HG02610 (cell line): ENCODE results near the gene C1QTNF6.

ENCODE experiments used
- ATAC-seq: cut with Tn5 transposase; IDR thresholded peaks from one replicate; pipeline ENCODE4 v1.9.1; 2021; ENCODE audit warnings: mild to moderate bottlenecking, moderate library complexity; ENCODE audit not compliant: unreplicated experiment

Gene C1QTNF6

DNA sequence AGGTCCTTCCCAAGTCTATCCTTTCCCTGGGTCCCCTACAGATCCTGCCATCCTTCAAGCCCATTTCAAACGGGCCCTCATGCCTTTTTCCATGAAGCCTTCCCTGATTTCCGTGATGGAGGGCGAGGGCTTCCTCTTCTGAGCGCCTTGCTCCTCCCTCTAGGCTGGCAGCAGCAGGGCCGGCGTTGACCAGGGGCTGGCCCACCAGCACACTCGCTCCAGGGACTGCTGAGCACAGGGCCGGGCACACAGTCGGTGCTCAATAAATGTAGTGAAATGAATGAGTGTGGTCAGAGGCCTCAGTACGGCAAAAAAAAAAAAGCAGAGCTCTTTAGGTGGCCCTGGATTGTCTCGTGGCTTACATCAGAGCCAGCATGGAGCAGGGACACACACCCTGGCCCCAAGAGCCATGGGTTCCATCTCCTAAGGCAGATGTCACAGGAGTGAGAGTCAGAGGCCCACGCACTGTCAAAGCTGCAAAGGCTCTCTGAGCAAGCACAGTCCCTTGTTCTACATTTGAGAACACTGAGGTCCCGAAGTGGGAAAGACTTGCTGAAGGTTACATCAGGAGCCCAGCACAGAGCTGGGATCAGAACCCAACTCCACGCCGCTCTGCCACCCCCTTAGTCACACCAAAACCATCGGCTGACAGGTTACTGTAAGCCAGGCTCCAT is 41.4 kb downstream of the C1QTNF6 start:
- no peak for ATAC-seq

DNA sequence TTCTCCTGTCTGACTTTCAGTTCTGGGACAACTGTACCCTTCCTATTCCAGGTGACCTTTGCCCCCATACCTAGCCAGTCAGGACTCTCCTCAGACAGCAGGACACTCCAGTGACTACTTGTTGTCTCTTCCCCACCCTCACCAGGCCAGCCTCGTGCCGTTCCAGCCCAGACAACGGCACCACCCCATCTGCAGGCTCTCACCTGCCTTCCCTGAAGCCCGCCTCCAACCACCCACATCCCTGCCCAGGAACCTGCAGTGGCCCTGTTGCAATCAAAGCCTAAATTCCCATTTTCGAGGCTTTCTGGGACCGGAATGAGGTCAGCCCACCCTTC is 42.0 kb downstream of the C1QTNF6 start:
- no peak for ATAC-seq

DNA sequence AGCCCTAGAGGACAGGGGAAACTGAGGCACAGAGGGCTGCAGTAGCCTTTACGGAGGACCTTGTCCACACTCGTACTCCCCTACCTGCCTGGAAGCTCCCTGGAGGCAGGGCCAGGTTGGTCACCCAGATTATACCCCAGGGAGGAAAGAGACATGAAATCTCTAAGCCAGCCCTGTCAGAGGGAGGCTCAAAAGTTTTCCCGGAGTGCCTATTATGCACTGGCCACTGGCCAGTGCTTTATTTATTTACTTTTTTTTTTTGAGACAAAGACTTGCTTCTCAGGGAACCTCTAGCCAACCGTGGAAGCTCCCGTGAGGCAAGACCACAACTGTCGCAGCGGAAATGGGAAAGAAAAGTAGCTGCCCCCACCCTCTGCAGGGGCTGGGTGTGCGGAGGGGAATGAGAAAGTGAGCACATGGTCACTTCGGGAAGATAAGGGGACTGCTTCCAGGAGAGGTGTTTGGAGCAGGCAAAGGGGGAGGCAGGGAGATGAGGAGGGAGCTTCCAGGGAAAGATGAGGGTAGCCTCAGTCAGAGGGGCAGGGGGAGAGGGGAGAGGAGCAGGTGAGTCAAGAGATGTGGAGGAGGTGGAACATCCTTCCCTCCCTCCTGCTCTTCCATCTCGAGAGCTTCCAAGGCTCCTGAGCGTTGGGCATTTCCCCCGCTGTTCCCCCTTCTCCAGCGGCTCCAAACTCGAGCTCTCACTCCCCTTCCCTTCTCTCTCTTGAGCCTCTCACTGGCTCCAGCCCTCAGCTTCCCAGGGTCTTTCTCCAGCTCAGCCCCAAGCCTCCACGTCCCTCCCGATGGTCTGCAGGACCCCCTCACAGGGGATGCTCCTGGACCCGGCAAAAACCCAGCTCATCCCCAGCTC is 42.6 kb downstream of the C1QTNF6 start:
- ATAC-seq, result no peak

DNA sequence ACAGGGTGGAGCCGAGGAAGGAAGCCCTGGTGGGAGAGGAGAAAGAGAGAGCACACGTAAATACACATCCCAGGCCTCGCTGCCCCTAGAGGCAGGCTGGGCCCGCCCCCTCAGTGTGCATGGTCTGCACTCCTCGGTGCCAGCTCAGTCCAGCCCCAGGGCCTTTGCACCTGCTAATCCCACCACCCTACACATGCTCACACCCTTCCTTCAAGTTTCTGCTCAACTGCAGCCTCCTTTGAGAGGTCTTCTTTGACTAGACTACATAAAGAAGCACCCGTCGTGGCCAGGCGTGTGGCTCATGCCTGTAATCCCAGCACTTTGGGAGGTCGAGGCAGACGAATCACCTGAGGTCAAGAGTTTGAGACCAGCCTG is 43.9 kb downstream of the C1QTNF6 start:
- ATAC-seq, result no peak

DNA sequence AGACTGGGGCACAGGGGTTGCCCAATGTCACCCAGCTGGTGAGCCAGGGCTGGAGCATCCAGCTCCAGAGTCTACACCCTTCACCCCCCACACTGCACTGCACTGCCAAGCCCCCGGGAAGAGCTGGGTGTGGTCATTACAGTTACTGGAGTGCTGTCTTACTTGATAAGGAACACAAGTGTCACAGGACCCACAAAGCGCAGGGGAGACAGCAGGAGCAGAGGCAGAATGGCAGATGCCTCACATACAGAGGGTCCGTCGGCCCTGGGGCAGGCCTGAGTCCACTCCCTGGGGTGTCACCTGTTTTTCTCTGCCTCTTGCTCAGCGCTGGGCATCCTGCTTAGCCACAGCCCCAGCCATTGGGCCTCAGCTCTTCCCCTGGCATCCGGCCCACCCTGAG is 46.1 kb downstream of the C1QTNF6 start:
- no peak for ATAC-seq

DNA sequence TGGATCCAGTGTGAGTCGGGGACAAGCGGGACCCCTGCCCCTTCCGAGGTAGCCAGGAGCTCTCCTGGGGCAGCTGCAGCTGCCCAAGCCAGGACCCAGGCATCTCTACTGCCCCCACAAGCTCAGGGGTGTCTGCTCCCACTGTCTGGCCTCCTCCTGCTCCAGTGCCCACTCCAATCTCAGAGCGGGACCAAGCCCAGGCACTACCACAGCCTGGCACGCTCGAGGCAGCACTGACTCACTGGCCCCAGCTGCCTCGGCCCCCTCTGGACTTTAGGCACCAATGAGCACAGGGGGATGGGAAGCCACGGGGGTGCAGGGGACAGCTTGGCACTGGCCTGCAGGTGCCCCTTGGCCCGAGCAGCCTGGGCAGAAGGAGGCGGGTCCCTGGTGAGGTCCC is 46.6 kb downstream of the C1QTNF6 start:
- ATAC-seq, result no peak

DNA sequence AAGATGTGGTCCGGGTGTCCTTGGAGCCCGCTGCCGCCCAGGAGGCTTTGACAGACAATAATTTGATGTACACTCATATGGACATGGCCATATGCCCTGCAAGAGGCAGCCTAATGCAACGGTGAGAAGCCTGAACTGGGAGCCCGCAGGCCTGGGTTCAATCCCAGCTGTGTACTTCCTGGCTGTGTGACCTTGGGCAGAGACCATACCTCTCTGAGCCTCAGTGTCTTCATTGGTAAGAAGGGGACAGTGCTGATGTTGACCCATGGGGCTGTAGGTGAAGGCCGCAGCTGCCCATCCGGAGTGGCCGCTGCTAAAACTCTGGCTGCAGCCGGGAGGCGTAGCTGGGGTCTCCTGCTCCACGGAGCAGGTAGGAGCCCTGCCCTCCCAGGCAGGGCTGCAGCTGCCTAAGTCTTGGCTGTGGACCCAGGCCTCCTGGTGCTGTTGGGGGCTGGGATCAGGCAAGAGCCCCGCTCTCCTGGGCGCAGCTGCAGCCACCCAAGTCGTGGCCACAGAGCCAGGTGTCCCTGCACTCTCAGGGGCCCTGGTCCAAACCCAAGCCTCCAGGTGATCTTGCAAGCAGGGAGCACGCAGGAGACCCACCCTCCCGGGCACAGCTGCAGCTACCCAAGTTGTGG is 47.2 kb downstream of the C1QTNF6 start:
- ATAC-seq, result no peak

DNA sequence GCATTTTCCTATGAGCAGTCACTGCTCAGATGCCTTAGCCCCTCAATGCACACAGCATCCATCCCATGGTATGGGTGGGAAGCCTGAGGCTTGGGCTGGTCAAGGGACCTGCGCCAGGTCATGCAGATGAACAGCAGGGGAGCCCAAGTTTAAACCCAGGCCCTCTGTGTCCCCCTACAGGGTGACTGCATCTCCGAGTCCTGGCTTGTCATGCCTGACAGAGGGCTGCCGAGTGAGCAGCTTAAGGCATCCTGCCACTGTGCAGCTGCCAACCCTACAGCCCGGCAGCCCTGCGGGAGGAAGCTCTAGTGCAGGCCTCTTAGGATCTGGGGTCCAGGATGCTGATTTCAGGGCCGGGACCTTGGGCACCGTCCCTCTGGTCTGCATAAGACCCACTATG is 48.3 kb downstream of the C1QTNF6 start:
- ATAC-seq, result no peak

DNA sequence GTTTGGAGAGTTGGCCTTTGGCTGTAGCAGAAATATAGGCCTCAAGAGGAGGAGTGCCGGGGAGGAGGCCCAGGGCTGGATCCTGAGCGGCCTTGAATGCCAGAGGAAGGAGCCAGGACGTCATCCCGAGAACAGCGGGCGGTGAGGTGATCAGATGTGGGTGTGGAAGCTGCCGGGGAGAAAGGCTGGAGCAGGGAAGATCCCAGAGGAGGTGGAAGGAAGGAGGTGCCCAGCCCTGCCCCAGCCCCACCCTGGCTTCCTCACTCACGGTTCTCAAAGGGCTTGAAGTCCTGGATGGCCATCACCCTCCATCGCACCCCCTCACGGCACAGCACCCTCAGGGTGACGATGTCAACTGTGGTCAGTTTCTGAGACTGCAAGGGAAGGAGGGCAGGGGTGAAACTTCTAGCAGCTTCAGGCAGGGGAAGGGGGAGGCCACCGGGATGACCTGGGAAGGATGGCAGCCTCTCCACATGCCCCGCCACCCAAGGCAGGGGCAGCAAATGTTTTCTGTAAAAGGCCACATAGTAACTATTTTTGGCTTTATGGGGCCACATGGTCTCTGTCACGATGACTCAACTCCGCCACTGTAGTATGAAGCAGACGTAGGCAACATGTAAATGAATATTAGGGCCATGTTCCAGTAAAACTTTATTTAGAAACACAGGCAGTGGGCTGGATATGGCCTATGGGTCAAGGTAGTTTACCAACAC is 49.0 kb downstream of the C1QTNF6 start:
- no peak for ATAC-seq

DNA sequence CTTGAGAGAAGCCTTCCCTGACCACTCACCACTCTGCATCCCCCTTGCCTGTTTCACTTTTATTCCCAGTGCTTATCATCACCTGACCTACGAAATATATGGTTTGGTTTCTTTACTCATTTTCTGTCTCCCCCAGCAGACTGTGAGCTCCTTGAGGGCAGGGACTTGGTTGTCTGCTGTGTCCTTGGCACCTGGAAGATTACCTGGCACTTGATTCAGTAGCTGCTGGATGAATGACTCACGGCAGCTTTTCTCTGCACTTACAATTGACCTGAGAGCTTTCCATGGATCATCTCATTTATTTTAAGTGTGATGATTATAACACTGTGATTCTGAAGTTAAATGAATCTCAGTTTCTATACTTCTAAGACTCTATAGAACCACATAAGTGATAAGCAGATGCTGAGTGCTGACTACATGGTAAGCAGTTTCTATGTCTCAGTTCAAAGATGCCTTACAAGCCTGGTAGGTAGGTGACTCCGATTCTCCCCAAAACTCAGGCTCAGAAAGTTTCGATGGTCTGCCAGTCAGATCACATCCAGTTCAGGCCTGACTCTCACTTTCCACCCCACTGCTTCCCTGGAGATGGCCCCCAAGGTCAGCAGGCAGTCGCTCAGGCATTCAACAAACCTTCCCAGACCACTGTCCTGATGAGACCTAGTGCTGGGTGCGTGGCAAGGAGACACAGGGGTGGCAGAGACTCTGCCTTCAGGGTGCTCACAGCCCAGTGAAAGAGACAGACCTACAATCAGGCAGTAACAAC is 50.0 kb downstream of the C1QTNF6 start:
- no peak for ATAC-seq

DNA sequence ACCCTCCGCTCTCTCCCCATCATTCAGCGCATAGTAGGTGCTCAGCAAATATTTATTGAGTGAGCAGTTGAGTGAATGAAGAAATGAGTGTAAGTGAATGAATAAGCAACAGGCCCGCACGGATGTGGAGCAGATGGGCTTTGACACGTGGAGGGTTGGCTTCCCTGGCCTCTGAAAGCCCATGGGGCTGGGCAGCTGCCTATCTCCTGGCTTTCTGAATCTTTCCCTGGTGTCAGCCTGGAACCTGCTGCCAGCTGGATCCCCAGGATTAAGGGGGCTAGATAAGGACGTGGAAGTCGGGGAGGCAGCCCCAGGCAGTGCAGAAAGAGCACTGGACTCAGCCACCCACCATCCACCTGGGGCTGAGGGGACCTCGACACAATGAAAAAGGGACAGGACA is 50.9 kb downstream of the C1QTNF6 start:
- ATAC-seq, result no peak

DNA sequence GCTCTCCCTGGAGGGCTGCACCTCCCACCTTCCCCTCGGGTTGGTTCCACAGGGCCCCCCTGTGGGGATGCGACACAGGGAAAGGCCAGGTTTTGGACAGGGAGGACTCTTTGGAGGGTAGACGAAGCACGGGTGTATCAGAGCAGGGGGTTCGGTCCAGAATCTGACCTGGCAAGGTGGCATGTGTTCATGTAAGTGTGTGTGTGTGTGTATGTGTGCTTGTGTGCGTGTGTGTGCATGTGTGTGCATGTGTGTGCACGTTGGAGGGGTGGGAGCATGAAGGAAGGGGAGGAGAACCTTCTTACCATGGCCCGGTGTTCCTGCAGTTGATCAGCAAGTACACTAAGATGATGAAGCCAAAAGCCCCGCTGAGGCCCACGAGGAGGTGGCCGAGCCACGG is 53.0 kb downstream of the C1QTNF6 start:
- no peak for ATAC-seq

DNA sequence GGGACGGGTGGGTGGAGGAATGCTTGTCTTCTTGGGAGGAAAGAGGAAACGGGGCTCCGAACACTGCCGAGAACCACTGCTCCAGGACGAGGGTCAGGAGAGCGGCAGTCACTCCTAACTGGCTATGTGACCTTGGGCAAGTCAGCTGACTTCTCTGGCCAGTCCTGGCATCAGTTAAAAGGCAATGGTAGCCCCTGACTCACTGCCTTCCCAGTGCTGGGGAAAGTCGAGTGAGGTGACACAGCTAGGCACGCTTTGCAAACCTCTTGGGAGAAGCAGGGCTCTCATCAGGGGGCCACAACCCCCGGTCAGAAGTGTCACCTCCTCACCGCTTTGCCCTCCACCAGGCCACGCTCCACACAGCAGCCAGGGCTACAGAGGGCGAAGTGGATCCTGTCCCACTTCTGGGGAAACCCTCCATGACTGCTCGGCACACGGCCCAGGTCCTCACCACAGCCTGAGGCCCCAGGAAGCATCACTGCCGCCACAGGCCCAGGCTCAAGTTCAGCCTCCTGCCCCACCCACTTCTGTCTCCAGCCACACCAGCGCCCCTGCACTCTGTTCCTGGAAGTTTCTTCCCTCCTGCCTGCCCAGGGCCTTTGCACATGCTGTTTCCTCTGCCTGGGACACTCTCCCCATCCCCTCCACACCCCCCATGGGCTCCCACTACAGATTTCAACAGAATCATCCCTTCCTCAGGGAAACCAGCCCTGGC is 54.6 kb downstream of the C1QTNF6 start:
- no peak for ATAC-seq

DNA sequence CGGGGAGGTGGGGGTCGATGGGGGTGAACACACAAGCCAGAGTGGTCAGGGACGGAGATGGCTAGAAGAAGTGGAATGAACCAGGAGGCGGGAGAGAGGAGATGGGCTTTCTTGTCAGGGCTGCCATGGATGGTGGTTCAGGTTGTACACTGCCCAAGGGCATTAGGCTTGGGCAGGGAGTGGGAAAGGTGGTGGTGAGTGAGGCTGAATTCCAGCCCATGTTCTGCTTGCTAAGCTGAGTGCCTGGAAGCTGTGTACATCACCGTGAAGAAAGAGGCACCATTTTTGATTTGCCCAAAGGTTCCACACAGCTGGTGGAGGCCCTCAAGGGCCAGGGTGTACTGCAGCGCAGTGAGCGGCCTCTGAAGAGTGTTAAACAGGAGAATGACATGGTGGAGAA is 55.3 kb downstream of the C1QTNF6 start:
- no peak for ATAC-seq
